ENCODE results near the gene CACNA1C. TPM values are rescaled to one million over a fixed set of nuclear protein-coding genes. Genes with fewer than 3 reads are reported as not detected.

CACNA1C gene
- total RNA-seq, 4 donors from 2014 or later: 0.38 to 2.4 (median 1.4) TPM

DNA sequence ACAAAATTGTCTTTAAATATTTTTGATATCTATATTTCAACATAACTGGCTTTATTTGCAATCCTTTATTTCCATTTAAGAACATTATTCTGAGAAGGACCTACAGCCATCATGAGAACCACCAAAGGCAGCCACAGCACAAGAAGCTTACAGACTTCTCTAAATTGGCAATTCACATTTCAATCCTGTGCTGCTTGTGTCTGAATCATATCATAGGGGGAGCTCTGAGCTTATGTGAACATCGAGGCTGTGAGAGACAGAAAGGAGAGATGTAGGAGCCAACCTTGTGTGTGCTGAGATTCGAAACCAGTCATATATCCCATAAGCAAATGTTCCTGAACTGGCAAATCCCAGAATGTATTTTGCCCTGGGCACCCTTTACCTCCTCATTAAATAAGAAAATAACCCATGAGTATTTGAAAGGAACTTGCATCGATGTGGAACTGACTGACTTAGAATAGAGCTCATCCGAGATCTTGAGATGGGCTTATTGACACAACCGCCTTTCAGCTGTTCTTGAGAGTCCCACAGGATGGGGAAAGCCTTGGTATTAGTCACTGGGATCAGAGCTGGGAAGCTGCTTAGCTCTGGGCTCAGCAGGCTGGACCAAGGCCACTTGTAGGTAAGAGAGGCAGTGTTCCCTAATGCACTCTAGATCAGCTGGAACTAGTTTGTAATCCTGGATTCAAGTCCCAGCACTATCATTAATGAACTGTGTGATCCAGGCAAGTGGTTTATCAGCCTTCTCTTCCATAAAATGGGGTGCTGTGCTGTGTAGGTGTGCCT lies 329.8 kb downstream of the CACNA1C start:
- intact Hi-C loops (cut with DNase I; ENCODE audit: low total_unique reads): no loop called here
- TF ChIP-seq POLR2A (IDR thresholded peaks at IDR 0.05): no peak
- TF ChIP-seq, protein P1, sequence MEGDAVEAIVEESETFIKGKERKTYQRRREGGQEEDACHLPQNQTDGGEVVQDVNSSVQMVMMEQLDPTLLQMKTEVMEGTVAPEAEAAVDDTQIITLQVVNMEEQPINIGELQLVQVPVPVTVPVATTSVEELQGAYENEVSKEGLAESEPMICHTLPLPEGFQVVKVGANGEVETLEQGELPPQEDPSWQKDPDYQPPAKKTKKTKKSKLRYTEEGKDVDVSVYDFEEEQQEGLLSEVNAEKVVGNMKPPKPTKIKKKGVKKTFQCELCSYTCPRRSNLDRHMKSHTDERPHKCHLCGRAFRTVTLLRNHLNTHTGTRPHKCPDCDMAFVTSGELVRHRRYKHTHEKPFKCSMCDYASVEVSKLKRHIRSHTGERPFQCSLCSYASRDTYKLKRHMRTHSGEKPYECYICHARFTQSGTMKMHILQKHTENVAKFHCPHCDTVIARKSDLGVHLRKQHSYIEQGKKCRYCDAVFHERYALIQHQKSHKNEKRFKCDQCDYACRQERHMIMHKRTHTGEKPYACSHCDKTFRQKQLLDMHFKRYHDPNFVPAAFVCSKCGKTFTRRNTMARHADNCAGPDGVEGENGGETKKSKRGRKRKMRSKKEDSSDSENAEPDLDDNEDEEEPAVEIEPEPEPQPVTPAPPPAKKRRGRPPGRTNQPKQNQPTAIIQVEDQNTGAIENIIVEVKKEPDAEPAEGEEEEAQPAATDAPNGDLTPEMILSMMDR (IDR thresholded peaks at IDR 0.05): no peak
- DNase-seq (ENCODE audit: low spot score in 2 of 2): peak in 1 of 2 donors; percentile 67
- 68% methylated on average over 5 of the region's 5 CpGs for WGBS, 2 donors
- no peak overlapping the region for H3K4me3 ChIP-seq (ENCODE audit: low read depth, poor library complexity, severe bottlenecking)

DNA sequence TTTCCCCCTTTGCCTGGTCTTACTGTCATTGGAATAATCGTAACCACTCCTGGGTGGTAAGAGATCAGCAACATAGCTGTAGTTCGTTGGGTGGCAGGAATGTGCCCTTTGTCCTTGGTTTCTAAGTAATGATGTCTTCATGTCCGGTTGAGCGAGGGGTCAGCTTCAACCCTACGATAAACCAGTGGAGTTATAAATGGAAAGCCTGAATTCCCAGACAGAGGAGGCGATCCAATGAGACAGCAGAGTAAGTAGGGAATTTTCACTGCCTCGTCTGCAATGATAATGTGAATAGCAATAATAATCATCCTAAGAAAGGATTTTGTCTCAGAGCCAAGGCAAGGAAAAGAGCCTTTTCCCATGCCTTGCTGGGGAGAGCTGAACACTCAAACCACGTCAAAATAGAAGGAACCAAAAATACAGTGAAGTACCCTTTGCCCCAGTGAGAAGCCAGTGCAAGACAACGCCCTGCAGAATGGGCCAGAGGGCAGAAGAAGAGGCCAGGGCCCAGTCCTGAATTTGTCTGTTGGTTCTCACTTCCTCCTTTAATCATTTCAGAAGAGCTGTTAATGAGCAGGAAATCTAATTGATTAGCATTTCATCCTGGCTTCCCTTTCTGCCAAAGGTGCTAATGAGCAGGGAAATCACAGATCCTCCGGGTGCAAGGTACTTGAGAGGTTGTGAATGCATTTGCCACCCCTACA lies 330.7 kb downstream of the CACNA1C start:
- no peak overlapping the region for H3K4me3 ChIP-seq (ENCODE audit: low read depth, poor library complexity, severe bottlenecking)
- intact Hi-C loops (cut with DNase I; ENCODE audit: low total_unique reads): no loop called here
- WGBS, 2 donors: 73 to 77% methylated on average over 10 of the region's 10 CpGs
- DNase-seq (ENCODE audit: low spot score in 2 of 2): peak in 1 of 2 donors; percentile 50
- no peak for TF ChIP-seq POLR2A (IDR thresholded peaks at IDR 0.05)
- TF ChIP-seq, protein P1 (IDR thresholded peaks at IDR 0.05): no peak

DNA sequence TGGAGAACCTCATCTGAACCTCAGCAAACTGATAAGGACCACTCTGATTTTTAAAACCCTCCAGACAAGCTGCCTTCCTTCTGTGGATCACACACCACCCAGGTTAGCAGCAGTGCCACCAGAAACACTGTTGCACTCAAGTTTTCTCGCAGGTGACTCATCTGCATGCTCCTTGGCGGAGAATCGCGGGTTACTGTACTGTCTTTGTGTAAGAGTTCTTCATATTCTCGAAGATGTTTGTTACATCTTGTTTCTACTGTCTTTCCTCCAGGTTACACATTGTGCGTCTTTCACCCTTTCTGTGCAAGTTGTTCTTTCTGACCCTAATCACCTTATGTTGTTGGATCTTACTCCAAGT lies 331.2 kb downstream of the CACNA1C start:
- H3K4me3 ChIP-seq (ENCODE audit: low read depth, poor library complexity, severe bottlenecking): no peak overlapping the region
- DNase-seq (ENCODE audit: low spot score in 2 of 2): peak in 1 of 2 donors; percentile 68
- intact Hi-C loops (cut with DNase I; ENCODE audit: low total_unique reads): no loop called here
- TF ChIP-seq POLR2A (IDR thresholded peaks at IDR 0.05): no peak
- TF ChIP-seq, protein P1 (IDR thresholded peaks at IDR 0.05): no peak
- WGBS, 2 donors: 91 to 98% methylated on average over 6 of the region's 6 CpGs

DNA sequence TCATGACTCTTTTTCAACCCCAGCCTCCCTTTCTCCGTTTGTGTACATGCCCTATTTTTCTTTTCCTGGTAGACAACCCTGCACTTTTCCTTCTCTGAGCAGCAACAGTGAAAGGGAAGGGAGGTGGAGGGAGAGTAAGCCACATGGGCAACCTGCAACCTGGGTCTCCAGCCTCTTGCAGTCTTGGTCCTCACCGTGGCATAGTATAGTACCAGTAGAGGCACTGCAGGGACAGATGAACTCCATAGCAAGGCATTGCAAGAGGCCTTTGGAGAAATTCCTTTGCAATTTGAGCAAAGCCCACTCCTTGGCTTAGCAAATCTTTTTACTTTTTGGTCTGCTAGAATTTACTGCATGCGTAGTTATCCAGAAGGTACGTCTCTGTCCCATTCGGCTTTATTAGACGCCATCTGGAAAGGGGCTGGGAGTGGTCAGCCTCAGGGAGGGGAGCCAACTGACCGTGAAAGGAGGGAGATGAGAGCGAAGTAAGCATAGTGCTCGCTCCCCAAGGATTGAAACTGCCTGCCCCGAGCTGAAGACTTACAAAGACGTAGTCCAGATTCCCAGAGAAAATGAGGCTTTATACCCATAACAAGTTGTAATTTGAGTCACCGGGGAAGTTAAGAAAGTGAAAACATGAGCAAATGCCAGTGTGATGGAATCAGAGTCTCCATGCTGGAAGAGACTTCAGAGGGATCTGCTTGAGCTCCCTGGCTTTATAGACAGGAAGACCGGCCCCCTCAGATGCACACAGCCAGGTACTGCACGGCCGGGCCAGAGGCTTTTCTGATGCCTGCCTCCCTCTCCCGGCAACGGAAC lies 332.0 kb downstream of the CACNA1C start:
- peak in 1 of 2 donors; percentile 61 for DNase-seq (ENCODE audit: low spot score in 2 of 2)
- 63 to 77% methylated on average over 17 of the region's 17 CpGs for WGBS, 2 donors
- intact Hi-C loops (cut with DNase I; ENCODE audit: low total_unique reads): no loop called here
- TF ChIP-seq, protein P1 (IDR thresholded peaks at IDR 0.05): no peak
- no peak for TF ChIP-seq POLR2A (IDR thresholded peaks at IDR 0.05)
- no peak overlapping the region for H3K4me3 ChIP-seq (ENCODE audit: low read depth, poor library complexity, severe bottlenecking)

DNA sequence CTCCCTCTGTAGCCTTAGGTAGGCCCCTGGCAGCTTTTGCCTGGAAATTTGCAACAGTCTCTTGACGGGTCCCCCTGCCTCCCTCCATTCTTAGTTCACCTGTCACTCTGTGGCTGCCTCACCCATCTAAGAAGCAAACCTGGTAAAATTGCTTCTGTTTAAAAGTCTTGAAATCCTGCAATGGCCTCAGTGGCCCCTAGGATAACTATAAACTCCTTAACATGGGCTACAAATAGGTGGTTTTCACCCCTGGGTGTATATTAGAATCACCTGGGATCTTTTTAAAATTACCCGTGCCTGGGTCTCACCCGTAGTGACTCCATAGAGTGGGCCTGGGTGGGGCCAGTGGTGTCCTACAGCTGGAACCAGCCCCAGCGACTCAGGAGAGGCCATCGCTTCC lies 332.7 kb downstream of the CACNA1C start:
- H3K4me3 ChIP-seq (ENCODE audit: low read depth, poor library complexity, severe bottlenecking): no peak overlapping the region
- TF ChIP-seq POLR2A (IDR thresholded peaks at IDR 0.05): no peak
- TF ChIP-seq, protein P1 (IDR thresholded peaks at IDR 0.05): no peak
- intact Hi-C loops (cut with DNase I; ENCODE audit: low total_unique reads): no loop called here
- WGBS, 2 donors: 90 to 91% methylated on average over 5 of the region's 5 CpGs
- peak in 1 of 2 donors; percentile 70 for DNase-seq (ENCODE audit: low spot score in 2 of 2)
